HepG2 (cell line): ENCODE measurements around the gene RASSF8. TPM values are rescaled to one million over a fixed set of nuclear protein-coding genes. Genes with fewer than 3 reads are reported as not detected.

Source experiments
- ATAC-seq: fragments of 200-7000 bp; cut with Tn5 transposase; 3 replicates; pipeline ENCODE4 v1.9.1; 2020; ENCODE audit warnings: mild to moderate bottlenecking, moderate library complexity
- BruUV-seq: library from RNA; stranded (reverse); fragments of 400-500 nt; replicated peaks from 2 replicates; lab custom pipeline; 2021; lab: Mats Ljungman, UMichigan
- CTCF ChIA-PET: fragments of 300-600 bp; formaldehyde crosslinking; extraction: SDS; loops from one replicate; lab custom pipeline; 2021; ENCODE audit warnings: low total read pairs, inconsistent platforms, low intra/inter-chr PET ratio; lab: Yijun Ruan, JAX
- POLR2A ChIA-PET: fragments of 350-600 bp; sonication (Branson Sonifier 250); formaldehyde crosslinking; loops from one replicate; lab custom pipeline; 2020; ENCODE audit warnings: antibody characterized with exemption, inconsistent platforms; lab: Yijun Ruan, JAX
- DNase-seq: peaks from one replicate; pipeline ENCODE4 v3.0.0-alpha.2; 2015; ENCODE audit warnings: low spot score
- FAIRE-seq: peaks from 3 replicates; lab custom pipeline; 2011; peaks lifted over from hg19 to GRCh38; lab: Jason Lieb, UNC
- H2AFZ ChIP-seq: one replicate; pipeline ENCODE4 v1.6.1; 2011; ENCODE audit warnings: low read length, inconsistent platforms
- H3K27ac ChIP-seq: fragments of 300-600 bp; 3 replicates; pipeline ENCODE4 v1.8.0; 2011; ENCODE audit warnings: mixed run types, mild to moderate bottlenecking, mixed read lengths, low read length, inconsistent platforms; ENCODE audit not compliant: insufficient read depth; ENCODE audit errors: extremely low read length
- H3K27me3 ChIP-seq, 2 experiments: fragments of 200-600 bp in 1 of 2; 2 replicates in 1 of 2; 3 replicates in 1 of 2; pipeline versions ENCODE4 v1.6.0 to v1.8.0; 2011; ENCODE audit warnings: low read length in 2 of 2, mild to moderate bottlenecking in 2 of 2, moderate library complexity in 2 of 2, inconsistent platforms in 1 of 2; ENCODE audit not compliant: insufficient read depth in 2 of 2, control insufficient read depth in 1 of 2
- H3K36me3 ChIP-seq, 2 experiments: fragments of 200-600 bp in 1 of 2; replicated peaks in 1 of 2; 2 replicates in 1 of 2; 3 replicates in 1 of 2; pipeline versions ENCODE4 v1.5.1 to v1.8.0; 2011; ENCODE audit warnings: low read length in 2 of 2, inconsistent platforms in 1 of 2; ENCODE audit not compliant: insufficient read depth in 2 of 2, control insufficient read depth in 1 of 2
- H3K4me1 ChIP-seq: 2 replicates; pipeline ENCODE4 v1.5.1; 2012; ENCODE audit warnings: low read length, inconsistent platforms; ENCODE audit not compliant: insufficient read depth
- H3K4me2 ChIP-seq: 2 replicates; pipeline ENCODE4 v1.6.0; 2011; ENCODE audit warnings: low read depth, low read length, inconsistent platforms
- H3K4me3 ChIP-seq, 3 experiments: fragments of 200-600 bp in 1 of 3; sonication (generic), shearing (Covaris generic) in 1 of 3; replicated peaks in 1 of 3; 2 replicates each; pipeline ENCODE4 v1.5.1; 2011 to 2016; ENCODE audit warnings: low read length in 3 of 3, inconsistent platforms in 2 of 3, low read depth in 2 of 3, mild to moderate bottlenecking in 2 of 3, control low read depth in 1 of 3, mixed read lengths in 1 of 3; ENCODE audit not compliant: insufficient read depth in 1 of 3
- H3K79me2 ChIP-seq: one replicate; pipeline ENCODE4 v1.6.1; 2011; ENCODE audit warnings: low read length, inconsistent platforms; ENCODE audit not compliant: insufficient read depth
- H3K9ac ChIP-seq: 2 replicates; pipeline ENCODE4 v1.6.0; 2011; ENCODE audit warnings: mild to moderate bottlenecking, low read depth, low read length, inconsistent platforms; ENCODE audit not compliant: insufficient read depth
- H3K9me3 ChIP-seq: 2 replicates; pipeline ENCODE4 v1.5.1; 2012; ENCODE audit warnings: mild to moderate bottlenecking, low read length
- H4K20me1 ChIP-seq: 2 replicates; pipeline ENCODE4 v1.6.0; 2011; ENCODE audit warnings: inconsistent platforms, mild to moderate bottlenecking, low read length, moderate library complexity; ENCODE audit not compliant: insufficient read depth
- BORCS8-MEF2B ChIP-seq: sonication (generic); formaldehyde crosslinking; IDR thresholded peaks from 2 replicates; pipeline ENCODE4 v1.8.0; 2022; ENCODE audit warnings: mild to moderate bottlenecking, missing genetic modification reagents
- CEBPG ChIP-seq: IDR thresholded peaks from 2 replicates; pipeline ENCODE4 v1.6.1; 2016
- CTCF ChIP-seq: sonication (generic); formaldehyde crosslinking; IDR thresholded peaks from 2 replicates; pipeline ENCODE4 v1.5.0; 2020; ENCODE audit warnings: mild to moderate bottlenecking, missing genetic modification reagents, moderate library complexity
- GPN1 ChIP-seq: sonication (generic); formaldehyde crosslinking; IDR thresholded peaks from 2 replicates; pipeline ENCODE4 v1.5.1; 2020; ENCODE audit warnings: missing genetic modification reagents, borderline replicate concordance
- NONO ChIP-seq, 2 experiments: fragments of 450-650 bp in 1 of 2; sonication (generic) in 1 of 2; formaldehyde crosslinking in 1 of 2; IDR thresholded peaks in 1 of 2; conservative IDR thresholded peaks in 1 of 2; 2 replicates each; pipeline versions ENCODE4 v1.6.1 to v1.8.0; 2017 to 2022; ENCODE audit warnings: mild to moderate bottlenecking in 1 of 2, missing genetic modification reagents in 1 of 2, moderate library complexity in 1 of 2
- NR2F6 ChIP-seq, 2 experiments: IDR thresholded peaks; 2 replicates each; pipeline ENCODE4 v1.6.1; 2016; ENCODE audit warnings: antibody characterized with exemption in 1 of 2, mild to moderate bottlenecking in 1 of 2
- PCBP2 ChIP-seq: fragments of 200-400 bp; formaldehyde crosslinking; optimal IDR thresholded peaks from 2 replicates; pipeline ENCODE3; 2018; ENCODE audit warnings: low read length, low read depth; ENCODE audit not compliant: poor library complexity, severe bottlenecking
- SRSF9 ChIP-seq: fragments of 200-400 bp; formaldehyde crosslinking; IDR thresholded peaks from 2 replicates; pipeline ENCODE4 v1.6.1; 2018; ENCODE audit warnings: borderline replicate concordance, mild to moderate bottlenecking, low read depth, low read length; ENCODE audit not compliant: insufficient read depth, poor library complexity, severe bottlenecking
- TBX2 ChIP-seq: sonication (generic); formaldehyde crosslinking; IDR thresholded peaks from 2 replicates; pipeline ENCODE4 v1.5.0; 2020; ENCODE audit warnings: missing genetic modification reagents, mild to moderate bottlenecking, borderline replicate concordance
- ZNF143 ChIP-seq: sonication (generic); formaldehyde crosslinking; IDR thresholded peaks from 2 replicates; pipeline ENCODE4 v1.4.0; 2020; ENCODE audit warnings: missing genetic modification reagents
- ZNF644 ChIP-seq: IDR thresholded peaks from 2 replicates; pipeline ENCODE4 v1.6.1; 2016; ENCODE audit warnings: low read depth
- ZNF746 ChIP-seq: sonication (generic); formaldehyde crosslinking; IDR thresholded peaks from 2 replicates; pipeline ENCODE4 v1.8.0; 2022; ENCODE audit warnings: mild to moderate bottlenecking, missing genetic modification reagents
- ZNF816 ChIP-seq: sonication (generic); formaldehyde crosslinking; IDR thresholded peaks from 2 replicates; pipeline ENCODE4 v1.8.0; 2022; ENCODE audit warnings: missing genetic modification reagents, mild to moderate bottlenecking, borderline replicate concordance
- WGBS: methylation state at CpG from one replicate; pipeline ENCODE4 v1.1.6; 2017; ENCODE audit warnings: low lambda C conversion rate; 5-methylcytosine and 5-hydroxymethylcytosine counted together
- in situ Hi-C: cut with HindIII; loops from 2 replicates; pipeline ENCODE4 v1.10.0; 2017; ENCODE audit warnings: low pct_unique_long_range_greater_than_20kb; ENCODE audit not compliant: extremely low pct_ligation_motif_present
- intact Hi-C: fragments of 100-400 bp; cut with micrococcal nuclease; formaldehyde crosslinking; loops from one replicate; pipeline ENCODE4 v1.10.0; 2022; ENCODE audit not compliant: unreplicated experiment
- polyA plus RNA-seq, 8 experiments: library from polyadenylated mRNA; depleted of rRNA in 3 of 8; stranded (reverse) in 7 of 8; unstranded in 1 of 8; fragments of >200 nt; fragmentation: Illumina TruSeq in 4 of 8; extraction: Trizol in 4 of 8; gene quantifications; 2 replicates each; pipeline versions ENCODE4 v1.2.1 to v1.2.3, GENCODE V29; 2011 to 2016; ENCODE audit warnings: low read depth in 4 of 8, missing spikeins in 1 of 8, mixed read lengths in 1 of 8; ENCODE audit not compliant: insufficient read depth in 1 of 8
- total RNA-seq, 5 experiments: library from RNA; depleted of rRNA; stranded (reverse); fragments of >200 nt; fragmentation: Illumina TruSeq; extraction: Trizol; gene quantifications; 2 replicates each; pipeline ENCODE4 v1.2.3, GENCODE V29; 2016; ENCODE audit warnings: low read depth in 1 of 5
- TF ChIP-seq, protein P1 (sequence below): sonication (generic); formaldehyde crosslinking; conservative IDR thresholded peaks from 2 replicates; pipeline ENCODE4 v1.8.1; 2023; ENCODE audit warnings: missing genetic modification reagents

RASSF8 gene
- total and polyA plus RNA-seq, 2 of the 13 experiments (the other 11 are each of a cell fraction or from before 2014, with no cell fraction given) = 0.82 to 9.2 TPM

DNA sequence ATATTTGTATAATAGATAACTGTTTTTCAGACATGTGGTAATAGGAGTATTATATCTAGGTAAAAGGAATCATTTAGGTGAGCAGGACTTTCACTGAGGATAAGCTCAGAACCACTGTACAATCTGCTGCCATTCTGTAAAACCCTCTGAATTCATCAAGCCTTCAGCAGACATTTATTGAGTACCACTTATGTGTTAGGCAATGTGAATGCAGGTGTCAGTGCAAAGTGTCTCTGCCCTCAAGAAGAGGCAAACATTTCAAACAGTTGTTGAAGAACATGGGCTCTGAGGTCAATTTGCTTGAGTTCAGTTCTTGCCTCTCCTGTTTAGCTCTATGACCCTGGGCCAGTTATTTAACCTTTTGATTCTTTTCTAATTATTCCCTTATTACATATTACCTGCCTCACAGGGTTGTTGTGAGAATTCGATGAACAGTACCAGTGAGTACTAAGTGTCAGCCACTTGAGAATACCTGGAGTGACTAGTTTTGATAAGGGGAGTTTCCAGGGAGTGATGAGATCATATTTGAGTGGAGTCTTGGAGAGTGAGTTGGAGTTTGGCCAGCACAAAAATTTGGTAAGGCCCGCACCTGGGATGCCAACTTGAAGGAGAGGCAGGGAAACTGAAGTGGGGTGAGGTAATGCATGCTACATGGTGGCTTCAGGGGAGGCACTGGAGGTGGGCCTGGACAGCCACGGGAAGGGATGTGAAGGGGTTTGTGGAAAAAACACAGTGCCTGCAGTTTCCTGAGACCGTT, 33.7 kb downstream of the RASSF8 start:
- ATAC-seq (no peak), FAIRE-seq (no peak), DNase-seq (no peak)
- no peaks in the 10 kb centered on the region for H3K9me3 ChIP-seq
- H3K27me3 ChIP-seq = no peaks in the 10 kb centered on the region
- no peak for TF ChIP-seq ZNF143 (CRISPR knock-in tag)
- TF ChIP-seq ZNF746 (CRISPR knock-in tag) = no peak
- TF ChIP-seq ZNF816 (CRISPR knock-in tag) = no peak
- no TSS peak for BruUV-seq
- H3K4me3 ChIP-seq = no peak overlapping the region
- intact Hi-C loops = no loop called here
- no peaks in the 10 kb centered on the region for H3K79me2 ChIP-seq
- H3K36me3 ChIP-seq = no peaks in the 10 kb centered on the region
- 31% methylated on average over 3 of the region's 4 CpGs for WGBS
- in situ Hi-C loops = no loop called here
- ChIA-PET POLR2A (no interaction called here), CTCF (no interaction called here)
- no peak overlapping the region for H2AFZ ChIP-seq
- no peak overlapping the region for H3K27ac ChIP-seq
- no peaks in the 10 kb centered on the region for H3K4me1 ChIP-seq
- H3K9ac ChIP-seq = no peak overlapping the region
- no peaks in the 10 kb centered on the region for H4K20me1 ChIP-seq
- no peak overlapping the region for H3K4me2 ChIP-seq

- in situ Hi-C loops = no loop called here
- Histone ChIP-seq H3K4me1 (no peaks in the 10 kb centered on the region), H3K27me3 (no peaks in the 10 kb centered on the region), H3K36me3 (no peaks in the 10 kb centered on the region), H3K27ac (no peak overlapping the region), H3K4me2 (no peak overlapping the region), H3K79me2 (no peaks in the 10 kb centered on the region), H4K20me1 (no peaks in the 10 kb centered on the region), H3K9ac (no peak overlapping the region), H3K9me3 (no peaks in the 10 kb centered on the region), H2AFZ (no peak overlapping the region), H3K4me3 (no peak overlapping the region)
- ChIA-PET CTCF (no interaction called here), POLR2A (no interaction called here)
- DNase-seq (no peak), FAIRE-seq (no peak), ATAC-seq (no peak)
- intact Hi-C loops = no loop called here
- no TSS peak for BruUV-seq
- 80% methylated on average over 3 of the region's 3 CpGs for WGBS
- TF ChIP-seq SRSF9 (no peak), CTCF (no peak), PCBP2 (no peak), NONO (IDR thresholded peaks at IDR 0.05) (no peak), NONO (CRISPR knock-in tag; conservative IDR thresholded peaks at IDR 0.05) (no peak), TBX2 (CRISPR knock-in tag) (no peak), CEBPG (CRISPR knock-in tag) (no peak), NR2F6 (IDR thresholded peaks at IDR 0.05) (no peak), NR2F6 (CRISPR knock-in tag; IDR thresholded peaks at IDR 0.05) (no peak), BORCS8-MEF2B (CRISPR knock-in tag) (no peak), ZNF644 (CRISPR knock-in tag) (no peak), GPN1 (CRISPR knock-in tag) (no peak)
- TF ChIP-seq, protein P1, sequence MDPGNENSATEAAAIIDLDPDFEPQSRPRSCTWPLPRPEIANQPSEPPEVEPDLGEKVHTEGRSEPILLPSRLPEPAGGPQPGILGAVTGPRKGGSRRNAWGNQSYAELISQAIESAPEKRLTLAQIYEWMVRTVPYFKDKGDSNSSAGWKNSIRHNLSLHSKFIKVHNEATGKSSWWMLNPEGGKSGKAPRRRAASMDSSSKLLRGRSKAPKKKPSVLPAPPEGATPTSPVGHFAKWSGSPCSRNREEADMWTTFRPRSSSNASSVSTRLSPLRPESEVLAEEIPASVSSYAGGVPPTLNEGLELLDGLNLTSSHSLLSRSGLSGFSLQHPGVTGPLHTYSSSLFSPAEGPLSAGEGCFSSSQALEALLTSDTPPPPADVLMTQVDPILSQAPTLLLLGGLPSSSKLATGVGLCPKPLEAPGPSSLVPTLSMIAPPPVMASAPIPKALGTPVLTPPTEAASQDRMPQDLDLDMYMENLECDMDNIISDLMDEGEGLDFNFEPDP (CRISPR knock-in tag) = no peak
Measured at GRCh38 chr12:25993901-25994651, 35.6 kb downstream of the RASSF8 start.
